CD14-positive monocyte (primary cell): ENCODE measurements around the gene YTHDC2. TPM values are rescaled to one million over a fixed set of nuclear protein-coding genes. Genes with fewer than 3 reads are reported as not detected.

ENCODE experiments used
- DNase-seq, 3 donors: peaks; one replicate each; pipeline ENCODE4 v3.0.0-alpha.2; 2011 to 2022
- H2AFZ ChIP-seq: 2 replicates; pipeline ENCODE4 v1.6.0; 2012; ENCODE audit warnings: mild to moderate bottlenecking, low read depth, low read length, inconsistent platforms; ENCODE audit not compliant: insufficient read depth, poor library complexity, severe bottlenecking
- H3K27ac ChIP-seq, 2 donors: 1 replicate in 1 of 2; 2 replicates in 1 of 2; pipeline ENCODE4 v1.5.1; 2012 to 2013; ENCODE audit warnings: low read length in 2 of 2, control low read depth in 1 of 2, inconsistent platforms in 1 of 2, low read depth in 1 of 2, mild to moderate bottlenecking in 1 of 2
- H3K27me3 ChIP-seq, 2 donors: one replicate each; pipeline versions ENCODE4 v1.6.0 to v1.6.1; 2011 to 2013; ENCODE audit warnings: low read length in 2 of 2; ENCODE audit not compliant: control insufficient read depth in 2 of 2, insufficient read depth in 2 of 2
- H3K36me3 ChIP-seq, 2 donors: replicated peaks in 1 of 2; 1 replicate in 1 of 2; 2 replicates in 1 of 2; pipeline versions ENCODE4 v1.5.1 to v1.6.1; 2012 to 2013; ENCODE audit warnings: low read length in 2 of 2, control low read depth in 1 of 2, inconsistent platforms in 1 of 2, mild to moderate bottlenecking in 1 of 2; ENCODE audit not compliant: insufficient read depth in 2 of 2, control insufficient read depth in 1 of 2
- H3K4me1 ChIP-seq, 2 donors: 1 replicate in 1 of 2; 2 replicates in 1 of 2; pipeline versions ENCODE4 v1.5.1 to v1.6.1; 2012 to 2013; ENCODE audit warnings: low read length in 2 of 2, control low read depth in 1 of 2, inconsistent platforms in 1 of 2, mild to moderate bottlenecking in 1 of 2, moderate library complexity in 1 of 2; ENCODE audit not compliant: insufficient read depth in 2 of 2, control insufficient read depth in 1 of 2
- H3K4me2 ChIP-seq: replicated peaks from 2 replicates; pipeline ENCODE3; 2012; ENCODE audit warnings: low read length, moderate library complexity, mild to moderate bottlenecking; ENCODE audit not compliant: poor library complexity, severe bottlenecking; ENCODE audit errors: extremely low read depth
- H3K4me3 ChIP-seq, 3 experiments: fragments of 200-600 bp in 1 of 3; sonication (generic) in 1 of 3; replicated peaks in 1 of 3; 1 replicate in 2 of 3; 2 replicates in 1 of 3; pipeline ENCODE4 v1.5.1; 2011 to 2013; ENCODE audit warnings: low read length in 3 of 3, mild to moderate bottlenecking in 3 of 3, control low read depth in 2 of 3, low read depth in 2 of 3, inconsistent platforms in 1 of 3, moderate library complexity in 1 of 3
- H3K79me2 ChIP-seq: 2 replicates; pipeline ENCODE4 v1.6.0; 2012; ENCODE audit warnings: mild to moderate bottlenecking, control low read depth, inconsistent platforms, low read length, moderate library complexity; ENCODE audit not compliant: insufficient read depth
- H3K9ac ChIP-seq: 2 replicates; pipeline ENCODE4 v1.6.0; 2017; ENCODE audit warnings: low read length, mild to moderate bottlenecking; ENCODE audit not compliant: insufficient read depth, poor library complexity, severe bottlenecking
- H3K9me3 ChIP-seq, 2 donors: replicated peaks in 1 of 2; 1 replicate in 1 of 2; 2 replicates in 1 of 2; pipeline versions ENCODE4 v1.5.1 to v1.6.1; 2012 to 2013; ENCODE audit warnings: low read length in 2 of 2, control low read depth in 1 of 2; ENCODE audit not compliant: control insufficient read depth in 1 of 2, insufficient read depth in 1 of 2
- H4K20me1 ChIP-seq: 2 replicates; pipeline ENCODE4 v1.6.0; 2012; ENCODE audit warnings: mild to moderate bottlenecking, low read length, control low read depth, moderate library complexity; ENCODE audit not compliant: insufficient read depth
- H3K27ac Mint-ChIP-seq, 7 donors: one replicate each; pipeline ENCODE4 v1.8.0; 2020; ENCODE audit warnings: mild to moderate bottlenecking in 7 of 7, mixed read lengths in 7 of 7, moderate library complexity in 6 of 7, inconsistent platforms in 2 of 7
- H3K27me3 Mint-ChIP-seq, 3 donors: one replicate each; pipeline ENCODE4 v1.8.0; 2021 to 2022; ENCODE audit warnings: low read depth in 3 of 3, mild to moderate bottlenecking in 3 of 3, mixed read lengths in 3 of 3, moderate library complexity in 3 of 3, inconsistent platforms in 1 of 3
- H3K36me3 Mint-ChIP-seq, 2 donors: one replicate each; pipeline ENCODE4 v1.8.0; 2020; ENCODE audit warnings: mixed read lengths in 2 of 2, inconsistent platforms in 1 of 2, mild to moderate bottlenecking in 1 of 2
- H3K4me1 Mint-ChIP-seq: one replicate; pipeline ENCODE4 v1.8.0; 2020; ENCODE audit warnings: mild to moderate bottlenecking, mixed read lengths
- H3K4me3 Mint-ChIP-seq, 2 donors: one replicate each; pipeline ENCODE4 v1.8.0; 2020; ENCODE audit warnings: mild to moderate bottlenecking in 2 of 2, mixed read lengths in 2 of 2, moderate library complexity in 1 of 2
- H3K9me3 Mint-ChIP-seq, 7 donors: one replicate each; pipeline ENCODE4 v1.8.0; 2020 to 2022; ENCODE audit warnings: mixed read lengths in 7 of 7, mild to moderate bottlenecking in 6 of 7, moderate library complexity in 6 of 7, inconsistent platforms in 2 of 7
- CTCF ChIP-seq: fragments of 200-600 bp; IDR thresholded peaks from one replicate; pipeline ENCODE4 v1.8.0; 2022; ENCODE audit warnings: antibody characterized with exemption, mild to moderate bottlenecking
- WGBS: methylation state at CpG from one replicate; pipeline ENCODE4 v1.1.5; 2013; ENCODE audit warnings: missing lambda C conversion rate; ENCODE audit not compliant: insufficient coverage; 5-methylcytosine and 5-hydroxymethylcytosine counted together
- intact Hi-C, 2 donors: fragments of 100-400 bp; cut with micrococcal nuclease; formaldehyde crosslinking; loops; one replicate each; pipeline versions ENCODE4 v1.15.0 to v1.15.1; 2023
- polyA plus RNA-seq, 3 donors: library from polyadenylated mRNA; depleted of rRNA in 1 of 3; unstranded in 2 of 3; stranded (reverse) in 1 of 3; fragments of 300-500 nt in 2 of 3; fragments of >200 nt in 1 of 3; fragmentation: Illumina TruSeq in 2 of 3; gene quantifications; 1 replicate in 2 of 3; 2 replicates in 1 of 3; pipeline ENCODE4 v1.2.3, GENCODE V29; 2012 to 2021

Gene YTHDC2
- polyA plus RNA-seq, 3 donors, result 5.8 to 10.3 (median 10.3) TPM

- H3K4me2 ChIP-seq, result peak overlapping the region; percentile 14
- peaks cover 16 to 28% (median 23%) of the 10 kb centered on the region in 3 donors for H3K27me3 Mint-ChIP-seq
- H3K4me1 Mint-ChIP-seq, result peaks cover 20% of the 10 kb centered on the region
- H4K20me1 ChIP-seq, result no peaks in the 10 kb centered on the region
- peaks cover 18 to 20% of the 10 kb centered on the region in 2 donors for H3K36me3 Mint-ChIP-seq
- intact Hi-C loops, result no loop called here
- no peaks in the 10 kb centered on the region for H3K9me3 ChIP-seq
- H3K4me1 ChIP-seq, result peaks cover 7 to 17% of the 10 kb centered on the region in 2 donors
- WGBS, result no CpG with 5 or more reads among the region's 2 CpGs
- H3K9me3 Mint-ChIP-seq, result no peaks in the 10 kb centered on the region
- H3K4me3 Mint-ChIP-seq, result peak overlapping the region in 1 of 2 donors; percentile 49
- H3K4me3 ChIP-seq, result no peak overlapping the region
- H3K27ac Mint-ChIP-seq, result peak overlapping the region in 4 of 7 donors; percentile 31 to 60 (median 40)
- no peak for DNase-seq
- H3K36me3 ChIP-seq, result peaks cover 5 to 26% of the 10 kb centered on the region in 2 donors
- TF ChIP-seq CTCF, result no peak
- H3K9ac ChIP-seq, result no peak overlapping the region
- no peak overlapping the region for H3K27ac ChIP-seq
- H3K79me2 ChIP-seq, result no peaks in the 10 kb centered on the region
- H3K27me3 ChIP-seq, result peaks cover 15% of the 10 kb centered on the region in 2 donors
- no peak overlapping the region for H2AFZ ChIP-seq
Measured at GRCh38 chr5:113598926-113599325, 85.4 kb downstream of the YTHDC2 start.

GRCh38 chr5:113600255-113600905 is 86.9 kb downstream of the YTHDC2 start:
- TF ChIP-seq CTCF, result no peak
- intact Hi-C loops, result loop anchor here in 1 of 2 donors (10.0 kb wide), 1 partner anchor 216 kb away; no protein-coding TSS in a partner anchor

More at GRCh38 chr5:113600255-113600905, 86.9 kb downstream of the YTHDC2 start:
- Mint-ChIP-seq H3K27ac (no peak overlapping the region), H3K27me3 (peaks cover 16 to 31% (median 28%) of the 10 kb centered on the region in 3 donors), H3K4me1 (peaks cover 20% of the 10 kb centered on the region), H3K36me3 (peaks cover 10 to 11% of the 10 kb centered on the region in 2 donors), H3K4me3 (no peak overlapping the region), H3K9me3 (no peaks in the 10 kb centered on the region)
- Histone ChIP-seq H3K4me2 (no peak overlapping the region), H2AFZ (no peak overlapping the region), H3K4me1 (peaks cover 7 to 17% of the 10 kb centered on the region in 2 donors), H3K36me3 (peaks cover 3 to 15% of the 10 kb centered on the region in 2 donors), H3K27ac (no peak overlapping the region), H3K4me3 (no peak overlapping the region), H3K79me2 (no peaks in the 10 kb centered on the region), H3K9me3 (no peaks in the 10 kb centered on the region), H3K27me3 (peaks cover 19 to 25% of the 10 kb centered on the region in 2 donors), H4K20me1 (no peaks in the 10 kb centered on the region), H3K9ac (no peak overlapping the region)
- no peak for DNase-seq
- no CpG with 5 or more reads among the region's 4 CpGs for WGBS
